ENCODE measurements around the gene ACTL6B. TPM values are rescaled to one million over a fixed set of nuclear protein-coding genes. Genes with fewer than 3 reads are reported as not detected.

The ACTL6B gene
- total RNA-seq, 1 experiment from 2014 or later, result 1.3 TPM

DNA sequence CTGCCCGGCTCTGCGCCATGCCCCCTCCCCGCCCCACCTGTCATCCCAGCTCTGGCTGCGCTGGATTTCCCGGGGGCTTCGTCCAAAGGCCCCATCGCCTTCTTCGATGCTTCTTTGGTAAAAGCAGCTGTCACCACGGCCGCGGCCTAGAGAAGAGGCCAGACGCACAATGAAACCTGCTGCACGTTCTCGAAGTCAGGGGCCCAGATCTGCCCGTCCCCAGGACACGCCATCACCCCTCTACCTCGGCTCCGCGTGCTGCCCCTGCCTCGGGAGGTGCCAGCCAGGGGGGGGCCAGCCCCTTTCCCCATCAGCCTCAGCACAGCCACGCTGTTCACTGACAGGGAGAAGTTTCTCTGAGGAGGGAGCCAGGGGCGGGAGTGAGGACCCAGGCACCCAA, 31.0 kb upstream of the ACTL6B start (continued):
- TF ChIP-seq ZBTB21 (CRISPR knock-in tag; IDR thresholded peaks at IDR 0.05; ENCODE audit: borderline replicate concordance), result no peak
- TF ChIP-seq NR1H2 (CRISPR knock-in tag; IDR thresholded peaks at IDR 0.05), result no peak
- no peak for TF ChIP-seq FOXP4 (CRISPR knock-in tag; IDR thresholded peaks at IDR 0.05)

GRCh38 chr7:100686822-100687211, 30.6 kb upstream of the ACTL6B start:
- H3K4me3 Mint-ChIP-seq, result no peak overlapping the region
- no peak overlapping the region; the same call in none of the 2 replicates for H3K27ac Mint-ChIP-seq

More at GRCh38 chr7:100686822-100687211, 30.6 kb upstream of the ACTL6B start:
- H3K36me3 Mint-ChIP-seq, result peaks cover 27% of the 10 kb centered on the region
- ChIA-PET POLR2A (no interaction called here), CTCF (interaction anchor here (1.5 kb wide), 1 partner anchor 53 kb away, joined by 3 read pairs; no protein-coding TSS in a partner anchor)
- DNase-seq (ENCODE audit: low spot score) (no peak), ATAC-seq (no peak)
- H3K4me1 Mint-ChIP-seq, result peaks cover 15% of the 10 kb centered on the region
- TF ChIP-seq ATF1 (CRISPR knock-in tag; IDR thresholded peaks at IDR 0.05) (no peak), SMAD4 (CRISPR knock-in tag; IDR thresholded peaks at IDR 0.05) (no peak), ESRRA (CRISPR knock-in tag; IDR thresholded peaks at IDR 0.05; ENCODE audit: borderline replicate concordance) (no peak), ZNF512 (CRISPR knock-in tag; IDR thresholded peaks at IDR 0.05; ENCODE audit: borderline replicate concordance) (no peak), ZNF317 (CRISPR knock-in tag; IDR thresholded peaks at IDR 0.05; ENCODE audit: borderline replicate concordance, low read depth) (no peak), ETV6 (CRISPR knock-in tag; IDR thresholded peaks at IDR 0.05) (no peak), MXD4 (CRISPR knock-in tag; IDR thresholded peaks at IDR 0.05; ENCODE audit: borderline replicate concordance) (no peak), MYBL2 (CRISPR knock-in tag; IDR thresholded peaks at IDR 0.05) (no peak), NR1H2 (CRISPR knock-in tag; IDR thresholded peaks at IDR 0.05) (no peak), SP1 (CRISPR knock-in tag; conservative IDR thresholded peaks at IDR 0.05) (no peak), TCF7 (CRISPR knock-in tag; IDR thresholded peaks at IDR 0.05; ENCODE audit: low read depth) (no peak), FOXP4 (CRISPR knock-in tag; IDR thresholded peaks at IDR 0.05) (no peak)
- TF ChIP-seq, protein P1, sequence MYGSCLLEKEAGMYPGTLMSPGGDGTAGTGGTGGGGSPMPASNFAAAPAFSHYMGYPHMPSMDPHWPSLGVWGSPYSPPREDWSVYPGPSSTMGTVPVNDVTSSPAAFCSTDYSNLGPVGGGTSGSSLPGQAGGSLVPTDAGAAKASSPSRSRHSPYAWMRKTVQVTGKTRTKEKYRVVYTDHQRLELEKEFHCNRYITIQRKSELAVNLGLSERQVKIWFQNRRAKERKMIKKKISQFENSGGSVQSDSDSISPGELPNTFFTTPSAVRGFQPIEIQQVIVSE (CRISPR knock-in tag; IDR thresholded peaks at IDR 0.05; ENCODE audit: borderline replicate concordance), result no peak
- TF ChIP-seq, protein P2, sequence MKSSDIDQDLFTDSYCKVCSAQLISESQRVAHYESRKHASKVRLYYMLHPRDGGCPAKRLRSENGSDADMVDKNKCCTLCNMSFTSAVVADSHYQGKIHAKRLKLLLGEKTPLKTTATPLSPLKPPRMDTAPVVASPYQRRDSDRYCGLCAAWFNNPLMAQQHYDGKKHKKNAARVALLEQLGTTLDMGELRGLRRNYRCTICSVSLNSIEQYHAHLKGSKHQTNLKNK (CRISPR knock-in tag; IDR thresholded peaks at IDR 0.05), result no peak
- TF ChIP-seq, protein P3, sequence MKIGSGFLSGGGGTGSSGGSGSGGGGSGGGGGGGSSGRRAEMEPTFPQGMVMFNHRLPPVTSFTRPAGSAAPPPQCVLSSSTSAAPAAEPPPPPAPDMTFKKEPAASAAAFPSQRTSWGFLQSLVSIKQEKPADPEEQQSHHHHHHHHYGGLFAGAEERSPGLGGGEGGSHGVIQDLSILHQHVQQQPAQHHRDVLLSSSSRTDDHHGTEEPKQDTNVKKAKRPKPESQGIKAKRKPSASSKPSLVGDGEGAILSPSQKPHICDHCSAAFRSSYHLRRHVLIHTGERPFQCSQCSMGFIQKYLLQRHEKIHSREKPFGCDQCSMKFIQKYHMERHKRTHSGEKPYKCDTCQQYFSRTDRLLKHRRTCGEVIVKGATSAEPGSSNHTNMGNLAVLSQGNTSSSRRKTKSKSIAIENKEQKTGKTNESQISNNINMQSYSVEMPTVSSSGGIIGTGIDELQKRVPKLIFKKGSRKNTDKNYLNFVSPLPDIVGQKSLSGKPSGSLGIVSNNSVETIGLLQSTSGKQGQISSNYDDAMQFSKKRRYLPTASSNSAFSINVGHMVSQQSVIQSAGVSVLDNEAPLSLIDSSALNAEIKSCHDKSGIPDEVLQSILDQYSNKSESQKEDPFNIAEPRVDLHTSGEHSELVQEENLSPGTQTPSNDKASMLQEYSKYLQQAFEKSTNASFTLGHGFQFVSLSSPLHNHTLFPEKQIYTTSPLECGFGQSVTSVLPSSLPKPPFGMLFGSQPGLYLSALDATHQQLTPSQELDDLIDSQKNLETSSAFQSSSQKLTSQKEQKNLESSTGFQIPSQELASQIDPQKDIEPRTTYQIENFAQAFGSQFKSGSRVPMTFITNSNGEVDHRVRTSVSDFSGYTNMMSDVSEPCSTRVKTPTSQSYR (CRISPR knock-in tag; IDR thresholded peaks at IDR 0.05), result no peak
- no peaks in the 10 kb centered on the region for H3K9me3 Mint-ChIP-seq
- H3K27me3 Mint-ChIP-seq (ENCODE audit: low read depth), result no peaks in the 10 kb centered on the region
